Transverse colon (tissue), 4 donors: ENCODE results near the gene INSL3.

ENCODE experiments used
- CTCF ChIP-seq, 5 experiments: fragments of 200-600 bp in 3 of 5; fragments of 450-650 bp in 2 of 5; sonication (generic) in 3 of 5; IDR thresholded peaks; 1 replicate in 2 of 5; 2 replicates in 3 of 5; pipeline ENCODE4 v1.5.1; 2016 to 2017; ENCODE audit warnings: antibody characterized with exemption in 5 of 5, inconsistent platforms in 3 of 5, mild to moderate bottlenecking in 2 of 5, moderate library complexity in 1 of 5
- POLR2AphosphoS5 ChIP-seq, 3 donors: sonication (generic); formaldehyde crosslinking; IDR thresholded peaks; one replicate each; pipeline ENCODE4 v1.6.1; 2016; ENCODE audit warnings: antibody characterized with exemption in 3 of 3

GRCh38 chr19:17807731-17808316 is 13.5 kb downstream of the INSL3 start:
- TF ChIP-seq POLR2AphosphoS5 (IDR thresholded peaks at IDR 0.05) (no peak), CTCF (IDR thresholded peaks at IDR 0.05) (no peak)
